SH-SY5Y (cell line): Measurements from ENCODE around the gene ATP8B4.

Experiments used
- GATA2 ChIP-seq: IDR thresholded peaks from 2 replicates; pipeline ENCODE4 v1.6.1; 2011; ENCODE audit warnings: mild to moderate bottlenecking, low read depth, low read length
- GATA3 ChIP-seq: IDR thresholded peaks from 2 replicates; pipeline ENCODE4 v1.6.1; 2011; ENCODE audit warnings: low read depth, mild to moderate bottlenecking, low read length, moderate library complexity

GRCh38 chr15:50143255-50143860 is 24.3 kb upstream of the ATP8B4 start:
- TF ChIP-seq GATA3 (no peak), GATA2 (no peak)
